K562 treated with DMSO at 1 percent for 24 hours (cell line): ENCODE results near the gene TMSB4Y. TPM values are rescaled to one million over a fixed set of nuclear protein-coding genes. Genes with fewer than 3 reads are reported as not detected.

Experiments
- total RNA-seq: library from RNA; unstranded; fragments of 300-600 nt; gene quantifications from 2 replicates; pipeline ENCODE4 v1.2.3, GENCODE V29; 2022; ENCODE audit warnings: low read depth; ENCODE audit not compliant: insufficient read depth

TMSB4Y gene
- total RNA-seq = not detected in 2 replicates

GRCh38 chrY:13703568-13703968 lies at the start of gene TMSB4Y:
TMSB4Y (plus strand) TSS chrY:13703899.

Other genes with a start within 250 kb of the TMSB4Y start
- gene UTY, start 223.9 kb upstream of the TMSB4Y start, total RNA-seq = not detected in 2 replicates